Stimulated activated CD4-positive, alpha-beta T cell treated with anti-CD3 and anti-CD28 coated beads, TNF-alpha, amount 100 ng/mL, for 24 hours (primary cell): ENCODE data around the gene INHA.

Source experiments
- DNase-seq, 3 experiments: peaks; one replicate each; pipeline ENCODE4 v3.0.0-alpha.2; 2020; ENCODE audit warnings: low read depth in 3 of 3

The INHA gene

GRCh38 chr2:219559156-219559915 is 12.8 kb upstream of the INHA start:
- no peak for DNase-seq

GRCh38 chr2:219560037-219560892 is 11.8 kb upstream of the INHA start:
- no peak for DNase-seq

- no peak for DNase-seq
These were observed 11.3 kb upstream of the INHA start for GRCh38 chr2:219560893-219561178.

GRCh38 chr2:219561179-219562048 is 10.7 kb upstream of the INHA start:
- no peak for DNase-seq

- DNase-seq, result no peak
These were observed 9.8 kb upstream of the INHA start for GRCh38 chr2:219562049-219563020.

GRCh38 chr2:219563271-219563928 is 8.7 kb upstream of the INHA start:
- no peak for DNase-seq

GRCh38 chr2:219565130-219566080 is 6.7 kb upstream of the INHA start:
- no peak for DNase-seq

- no peak for DNase-seq
These were observed 5.5 kb upstream of the INHA start for GRCh38 chr2:219566640-219567039.

GRCh38 chr2:219567131-219567530 is 5.0 kb upstream of the INHA start:
- DNase-seq, result no peak

GRCh38 chr2:219567791-219568361 is 4.2 kb upstream of the INHA start:
- DNase-seq, result no peak

- no peak for DNase-seq
These were observed 3.1 kb upstream of the INHA start for GRCh38 chr2:219569041-219569440.

GRCh38 chr2:219569635-219570034 is 2.5 kb upstream of the INHA start:
- DNase-seq, result no peak

GRCh38 chr2:219570194-219570923 is 1.8 kb upstream of the INHA start:
- no peak for DNase-seq

- DNase-seq, result no peak
These were observed 1.2 kb upstream of the INHA start for GRCh38 chr2:219570924-219571310.

- DNase-seq, result no peak
These were observed 536 bp upstream of the INHA start, which contains the start of gene OBSL1 for GRCh38 chr2:219571311-219572236. TSS of gene OBSL1 (minus strand) at chr2:219571539. CDS start at chr2:219571232, 307 bp downstream.

GRCh38 chr2:219573166-219573565 is 1.1 kb downstream of the INHA start:
- DNase-seq, result no peak
